CD4-positive, alpha-beta T cell treated with Interleukin-6 for 4 hours (primary cell): Measurements from ENCODE around the gene SLC6A12.
"Not testable (repeated sequence)": the region's sequence is repeated elsewhere in the genome, so short reads cannot be mapped to it uniquely, and the experiment has no call there.

Experiments
- DNase-seq: peaks from one replicate; pipeline ENCODE4 v3.0.0-alpha.2; 2020; ENCODE audit warnings: mixed read lengths

Gene SLC6A12

GRCh38 chr12:214003-214741, at the start of gene SLC6A12:
TSS of gene SLC6A12 (minus strand) at chr12:214157. CDS start at chr12:209986, 4,171 bp downstream.
- DNase-seq: no peak

- DNase-seq: no peak
Measured at GRCh38 chr12:263574-263973, 49.6 kb upstream of the SLC6A12 start.

- no peak for DNase-seq
Measured at GRCh38 chr12:262817-263216, 48.9 kb upstream of the SLC6A12 start, which contains the start of gene SLC6A13. TSS of gene SLC6A13 (minus strand) at chr12:262836. CDS start at chr12:260052, 2,784 bp downstream.

GRCh38 chr12:262113-262512, 48.2 kb upstream of the SLC6A12 start:
- DNase-seq: no peak

GRCh38 chr12:257521-258321, 43.8 kb upstream of the SLC6A12 start:
- DNase-seq: no peak

- no peak for DNase-seq
Measured at GRCh38 chr12:256958-257357, 43.0 kb upstream of the SLC6A12 start.

GRCh38 chr12:256225-256624, 42.3 kb upstream of the SLC6A12 start:
- DNase-seq: no peak

- no peak for DNase-seq
Measured at GRCh38 chr12:254912-255311, 41.0 kb upstream of the SLC6A12 start.

- DNase-seq: no peak
Measured at GRCh38 chr12:254039-254438, 40.1 kb upstream of the SLC6A12 start.

- DNase-seq: no peak
Measured at GRCh38 chr12:253116-253831, 39.3 kb upstream of the SLC6A12 start.

GRCh38 chr12:252636-253035, 38.7 kb upstream of the SLC6A12 start:
- no peak for DNase-seq

GRCh38 chr12:247271-247670, 33.3 kb upstream of the SLC6A12 start:
- no peak for DNase-seq

- DNase-seq: no peak
Measured at GRCh38 chr12:243381-243780, 29.4 kb upstream of the SLC6A12 start.

- no peak for DNase-seq
Measured at GRCh38 chr12:242496-242895, 28.5 kb upstream of the SLC6A12 start.

GRCh38 chr12:241266-241665, 27.3 kb upstream of the SLC6A12 start:
- DNase-seq: no peak

GRCh38 chr12:240566-240965, 26.6 kb upstream of the SLC6A12 start:
- no peak for DNase-seq

GRCh38 chr12:238736-239398, 24.9 kb upstream of the SLC6A12 start:
- no peak for DNase-seq

GRCh38 chr12:238116-238515, 24.2 kb upstream of the SLC6A12 start:
- no peak for DNase-seq

GRCh38 chr12:237026-237815, 23.3 kb upstream of the SLC6A12 start:
- no peak for DNase-seq

GRCh38 chr12:236445-236844, 22.5 kb upstream of the SLC6A12 start:
- DNase-seq: no peak

- DNase-seq: not testable (repeated sequence)
Measured at GRCh38 chr12:235967-236366, 22.0 kb upstream of the SLC6A12 start.

- no peak for DNase-seq
Measured at GRCh38 chr12:234891-235415, 21.0 kb upstream of the SLC6A12 start.
